Muscle layer of duodenum (tissue), 2 donors: Measurements from ENCODE around the gene GALNS.

Experiments used
- H3K27ac ChIP-seq: one replicate; pipeline ENCODE4 v1.7.0; 2013; ENCODE audit warnings: mild to moderate bottlenecking, low read length
- H3K27me3 ChIP-seq: one replicate; pipeline ENCODE4 v1.7.0; 2013; ENCODE audit warnings: low read depth, mild to moderate bottlenecking, control low read depth, low read length
- H3K36me3 ChIP-seq, 2 donors: one replicate each; pipeline ENCODE4 v1.7.0; 2013; ENCODE audit warnings: low read length in 2 of 2, control low read depth in 1 of 2, mild to moderate bottlenecking in 1 of 2; ENCODE audit not compliant: insufficient read depth in 2 of 2, control insufficient read depth in 1 of 2
- H3K4me1 ChIP-seq, 2 donors: one replicate each; pipeline ENCODE4 v1.7.0; 2013; ENCODE audit warnings: low read length in 2 of 2, mild to moderate bottlenecking in 2 of 2, control low read depth in 1 of 2, moderate library complexity in 1 of 2; ENCODE audit not compliant: insufficient read depth in 2 of 2, control insufficient read depth in 1 of 2
- H3K4me3 ChIP-seq, 2 donors: one replicate each; pipeline ENCODE4 v1.7.0; 2013; ENCODE audit warnings: low read length in 2 of 2, low read depth in 1 of 2, mild to moderate bottlenecking in 1 of 2
- H3K9me3 ChIP-seq, 2 donors: one replicate each; pipeline ENCODE4 v1.7.0; 2013; ENCODE audit warnings: low read length in 2 of 2, control low read depth in 1 of 2, mild to moderate bottlenecking in 1 of 2; ENCODE audit not compliant: control insufficient read depth in 1 of 2
- donor health status: healthy.

Gene GALNS

GRCh38 chr16:88856828-88857727 is at the start of gene GALNS, which contains the start of gene TRAPPC2L:
Gene GALNS, minus strand, starts transcription at chr16:88856947. Its CDS starts 70 bp downstream, at chr16:88856877.
Gene TRAPPC2L, plus strand, starts transcription at chr16:88857127. Its CDS starts 24 bp downstream, at chr16:88857151.
- peak within 1 kb of the TSS; percentile 16 for H3K27ac ChIP-seq

GRCh38 chr16:88906020-88906419 is 49.3 kb upstream of the GALNS start:
- no peak overlapping the region for H3K4me3 ChIP-seq
- no peaks in the 10 kb centered on the region for H3K36me3 ChIP-seq
- H3K27ac ChIP-seq = no peak overlapping the region
- H3K27me3 ChIP-seq = no peaks in the 10 kb centered on the region
- no peaks in the 10 kb centered on the region for H3K4me1 ChIP-seq
- H3K9me3 ChIP-seq = no peaks in the 10 kb centered on the region

More at GRCh38 chr16:88856828-88857727, at the start of gene GALNS, which contains the start of gene TRAPPC2L:
- no peaks in the 10 kb centered on the region for H3K9me3 ChIP-seq
- H3K4me3 ChIP-seq = peak within 1 kb of the TSS; percentile 95 to 99
- peaks cover 3 to 30% of the 10 kb centered on the region in 2 donors for H3K4me1 ChIP-seq
- no peaks in the 10 kb centered on the region for H3K27me3 ChIP-seq
- peaks cover 17 to 35% of the 10 kb centered on the region in 2 donors for H3K36me3 ChIP-seq

- Histone ChIP-seq H3K27ac (no peak overlapping the region), H3K36me3 (no peaks in the 10 kb centered on the region), H3K4me1 (no peaks in the 10 kb centered on the region), H3K4me3 (no peak overlapping the region), H3K9me3 (no peaks in the 10 kb centered on the region), H3K27me3 (no peaks in the 10 kb centered on the region)
Observed at GRCh38 chr16:88905563-88905962, 48.8 kb upstream of the GALNS start.

- H3K27me3 ChIP-seq = no peaks in the 10 kb centered on the region
- peaks cover 0 to 3% of the 10 kb centered on the region in 2 donors for H3K36me3 ChIP-seq
- no peaks in the 10 kb centered on the region for H3K4me1 ChIP-seq
- H3K27ac ChIP-seq = no peak overlapping the region
- no peaks in the 10 kb centered on the region for H3K9me3 ChIP-seq
- no peak overlapping the region for H3K4me3 ChIP-seq
Observed at GRCh38 chr16:88904676-88905365, 48.1 kb upstream of the GALNS start.

- Histone ChIP-seq H3K36me3 (peaks cover 0 to 3% of the 10 kb centered on the region in 2 donors), H3K27me3 (no peaks in the 10 kb centered on the region), H3K4me1 (no peaks in the 10 kb centered on the region), H3K27ac (no peak overlapping the region), H3K4me3 (no peak overlapping the region), H3K9me3 (no peaks in the 10 kb centered on the region)
Observed at GRCh38 chr16:88903267-88903666, 46.5 kb upstream of the GALNS start.

- Histone ChIP-seq H3K36me3 (peaks cover 0 to 3% of the 10 kb centered on the region in 2 donors), H3K27ac (no peak overlapping the region), H3K27me3 (no peaks in the 10 kb centered on the region), H3K9me3 (no peaks in the 10 kb centered on the region), H3K4me3 (no peak overlapping the region), H3K4me1 (no peaks in the 10 kb centered on the region)
Observed at GRCh38 chr16:88902744-88903143, 46.0 kb upstream of the GALNS start.

GRCh38 chr16:88901718-88902337 is 45.1 kb upstream of the GALNS start:
- Histone ChIP-seq H3K27me3 (no peaks in the 10 kb centered on the region), H3K36me3 (peaks cover 0 to 6% of the 10 kb centered on the region in 2 donors), H3K4me3 (no peak overlapping the region)

GRCh38 chr16:88900662-88901052 is 43.9 kb upstream of the GALNS start:
- no peak overlapping the region for H3K27ac ChIP-seq
- H3K36me3 ChIP-seq = peaks cover 0 to 6% of the 10 kb centered on the region in 2 donors
- no peaks in the 10 kb centered on the region for H3K27me3 ChIP-seq
- H3K4me1 ChIP-seq = no peaks in the 10 kb centered on the region
- no peaks in the 10 kb centered on the region for H3K9me3 ChIP-seq
- H3K4me3 ChIP-seq = no peak overlapping the region

More at GRCh38 chr16:88901718-88902337, 45.1 kb upstream of the GALNS start:
- Histone ChIP-seq H3K9me3 (no peaks in the 10 kb centered on the region), H3K4me1 (no peaks in the 10 kb centered on the region), H3K27ac (no peak overlapping the region)

- no peaks in the 10 kb centered on the region for H3K9me3 ChIP-seq
- no peak overlapping the region for H3K4me3 ChIP-seq
- no peak overlapping the region for H3K27ac ChIP-seq
- H3K4me1 ChIP-seq = no peaks in the 10 kb centered on the region
- H3K36me3 ChIP-seq = peaks cover 0 to 6% of the 10 kb centered on the region in 2 donors
- H3K27me3 ChIP-seq = no peaks in the 10 kb centered on the region
Observed at GRCh38 chr16:88899901-88900661, 43.3 kb upstream of the GALNS start.

- Histone ChIP-seq H3K36me3 (peaks cover 0 to 6% of the 10 kb centered on the region in 2 donors), H3K9me3 (no peaks in the 10 kb centered on the region), H3K27ac (no peak overlapping the region), H3K4me1 (no peaks in the 10 kb centered on the region), H3K27me3 (no peaks in the 10 kb centered on the region), H3K4me3 (no peak overlapping the region)
Observed at GRCh38 chr16:88897696-88898425, 41.1 kb upstream of the GALNS start.
